NCI-H774 (cell line): Measurements from ENCODE around the gene TTF2.

Source experiments
- DNase-seq: peaks from one replicate; lab custom pipeline; 2025; lab: John Stamatoyannopoulos, UW

Gene TTF2

GRCh38 chr1:117046781-117047180 lies 13.3 kb upstream of the TTF2 start:
- peak; percentile 47 for DNase-seq

- no peak for DNase-seq
Observed at GRCh38 chr1:117047271-117047670, 12.9 kb upstream of the TTF2 start.

- DNase-seq = no peak
Observed at GRCh38 chr1:117049857-117050256, 10.3 kb upstream of the TTF2 start.

GRCh38 chr1:117051224-117052064 lies 8.7 kb upstream of the TTF2 start:
- no peak for DNase-seq

GRCh38 chr1:117054068-117054467 lies 6.1 kb upstream of the TTF2 start:
- no peak for DNase-seq

GRCh38 chr1:117058810-117059209 lies 1.3 kb upstream of the TTF2 start:
- no peak for DNase-seq

GRCh38 chr1:117059334-117059677 lies 820 bp upstream of the TTF2 start:
- DNase-seq = peak; percentile 66

- DNase-seq = no peak
Observed at GRCh38 chr1:117060441-117061317, 553 bp downstream of the TTF2 start.

GRCh38 chr1:117061986-117062415 lies 1.9 kb downstream of the TTF2 start:
- no peak for DNase-seq

GRCh38 chr1:117066367-117066766 lies 6.2 kb downstream of the TTF2 start:
- DNase-seq = no peak

- peak; percentile 30 for DNase-seq
Observed at GRCh38 chr1:117067533-117068370, 7.6 kb downstream of the TTF2 start.

- DNase-seq = no peak
Observed at GRCh38 chr1:117068580-117068979, 8.5 kb downstream of the TTF2 start.

- DNase-seq = no peak
Observed at GRCh38 chr1:117069220-117069844, 9.2 kb downstream of the TTF2 start.

GRCh38 chr1:117070124-117070523 lies 10.0 kb downstream of the TTF2 start:
- DNase-seq = no peak

- DNase-seq = no peak
Observed at GRCh38 chr1:117076648-117077047, 16.5 kb downstream of the TTF2 start.

- no peak for DNase-seq
Observed at GRCh38 chr1:117077267-117077666, 17.1 kb downstream of the TTF2 start.

GRCh38 chr1:117079737-117080136 lies 19.6 kb downstream of the TTF2 start:
- DNase-seq = no peak

GRCh38 chr1:117084231-117084630 lies 24.1 kb downstream of the TTF2 start:
- no peak for DNase-seq

- no peak for DNase-seq
Observed at GRCh38 chr1:117087686-117088085, 27.6 kb downstream of the TTF2 start.

GRCh38 chr1:117089996-117090395 lies 29.9 kb downstream of the TTF2 start:
- no peak for DNase-seq

GRCh38 chr1:117092594-117092993 lies 32.5 kb downstream of the TTF2 start:
- DNase-seq = no peak

- DNase-seq = no peak
Observed at GRCh38 chr1:117093091-117093534, 33.0 kb downstream of the TTF2 start.
